Neural progenitor cell (in vitro differentiated cells): Measurements from ENCODE around the gene TANC1.

Source experiments
- EZH2 ChIP-seq: fragments of 200-600 bp; sonication (generic); IDR thresholded peaks from 2 replicates; pipeline ENCODE4 v1.6.1; 2017; ENCODE audit warnings: antibody characterized with exemption, mild to moderate bottlenecking, moderate library complexity
- EZH2phosphoT487 ChIP-seq: fragments of 200-600 bp; sonication (generic); IDR thresholded peaks from 2 replicates; pipeline ENCODE4 v1.6.1; 2017; ENCODE audit warnings: antibody characterized with exemption
- TF ChIP-seq, protein P1 (sequence below): fragments of 200-600 bp; sonication (generic); IDR thresholded peaks from 2 replicates; pipeline ENCODE4 v1.5.1; 2017; ENCODE audit warnings: antibody characterized with exemption, mild to moderate bottlenecking

DNA sequence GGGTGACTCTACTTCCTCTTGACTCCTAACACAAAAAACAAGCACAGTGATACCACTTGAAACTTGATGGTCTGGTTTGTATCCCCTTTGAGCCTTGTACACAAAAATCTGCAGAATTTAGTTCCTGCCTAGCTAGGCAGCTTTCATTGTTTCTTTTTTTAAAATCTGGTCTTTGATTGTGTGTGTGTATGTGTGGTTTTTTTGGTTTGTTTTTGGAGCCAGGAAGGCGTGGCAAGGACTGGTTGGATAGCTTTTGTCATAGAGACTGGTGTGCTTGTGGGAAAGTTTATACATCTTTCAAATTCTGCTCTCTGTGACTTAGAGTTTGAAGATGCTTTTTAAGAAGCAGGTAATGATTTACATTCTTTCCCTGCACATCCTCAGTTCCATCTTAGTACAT is 127.4 kb downstream of the TANC1 start:
- TF ChIP-seq, protein P1, sequence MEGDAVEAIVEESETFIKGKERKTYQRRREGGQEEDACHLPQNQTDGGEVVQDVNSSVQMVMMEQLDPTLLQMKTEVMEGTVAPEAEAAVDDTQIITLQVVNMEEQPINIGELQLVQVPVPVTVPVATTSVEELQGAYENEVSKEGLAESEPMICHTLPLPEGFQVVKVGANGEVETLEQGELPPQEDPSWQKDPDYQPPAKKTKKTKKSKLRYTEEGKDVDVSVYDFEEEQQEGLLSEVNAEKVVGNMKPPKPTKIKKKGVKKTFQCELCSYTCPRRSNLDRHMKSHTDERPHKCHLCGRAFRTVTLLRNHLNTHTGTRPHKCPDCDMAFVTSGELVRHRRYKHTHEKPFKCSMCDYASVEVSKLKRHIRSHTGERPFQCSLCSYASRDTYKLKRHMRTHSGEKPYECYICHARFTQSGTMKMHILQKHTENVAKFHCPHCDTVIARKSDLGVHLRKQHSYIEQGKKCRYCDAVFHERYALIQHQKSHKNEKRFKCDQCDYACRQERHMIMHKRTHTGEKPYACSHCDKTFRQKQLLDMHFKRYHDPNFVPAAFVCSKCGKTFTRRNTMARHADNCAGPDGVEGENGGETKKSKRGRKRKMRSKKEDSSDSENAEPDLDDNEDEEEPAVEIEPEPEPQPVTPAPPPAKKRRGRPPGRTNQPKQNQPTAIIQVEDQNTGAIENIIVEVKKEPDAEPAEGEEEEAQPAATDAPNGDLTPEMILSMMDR, result no peak
- TF ChIP-seq EZH2, result no peak
- no peak for TF ChIP-seq EZH2phosphoT487
